Neuronal stem cell (in vitro differentiated cells): ENCODE results near the gene TNFRSF13B.

Experiments used
- DNase-seq: peaks from one replicate; pipeline ENCODE4 v3.0.0-alpha.2; 2013; ENCODE audit warnings: low spot score
- H2AFZ ChIP-seq: one replicate; pipeline ENCODE4 v1.6.1; 2013; ENCODE audit warnings: mild to moderate bottlenecking, low read length, inconsistent platforms
- H2AK5ac ChIP-seq: 2 replicates; pipeline ENCODE4 v1.6.1; 2013; ENCODE audit warnings: low read depth, mild to moderate bottlenecking, inconsistent platforms, low read length, moderate library complexity, mixed read lengths
- H2BK120ac ChIP-seq: 2 replicates; pipeline ENCODE4 v1.6.1; 2013; ENCODE audit warnings: low read depth, mild to moderate bottlenecking, inconsistent platforms, low read length, moderate library complexity, mixed read lengths
- H2BK12ac ChIP-seq: one replicate; pipeline ENCODE4 v1.6.1; 2013; ENCODE audit warnings: low read length, inconsistent platforms
- H2BK15ac ChIP-seq: 2 replicates; pipeline ENCODE4 v1.6.1; 2013; ENCODE audit warnings: mild to moderate bottlenecking, low read length, inconsistent platforms, mixed read lengths
- H2BK5ac ChIP-seq: one replicate; pipeline ENCODE4 v1.6.1; 2013; ENCODE audit warnings: inconsistent platforms, mild to moderate bottlenecking, low read length, moderate library complexity
- H3K14ac ChIP-seq: one replicate; pipeline ENCODE4 v1.6.1; 2013; ENCODE audit warnings: low read length, inconsistent platforms
- H3K18ac ChIP-seq: 2 replicates; pipeline ENCODE4 v1.6.1; 2013; ENCODE audit warnings: low read length, inconsistent platforms
- H3K23ac ChIP-seq: 2 replicates; pipeline ENCODE4 v1.6.1; 2013; ENCODE audit warnings: low read depth, mild to moderate bottlenecking, mixed read lengths, low read length, inconsistent platforms; ENCODE audit not compliant: poor library complexity
- H3K27ac ChIP-seq: replicated peaks from 3 replicates; pipeline ENCODE4 v1.5.1; 2013; ENCODE audit warnings: low read length, inconsistent platforms
- H3K27me3 ChIP-seq, 3 experiments: 2 replicates each; pipeline ENCODE4 v1.6.1; 2013; ENCODE audit warnings: low read length in 3 of 3, mild to moderate bottlenecking in 2 of 3, inconsistent platforms in 1 of 3, low read depth in 1 of 3, mixed read lengths in 1 of 3, moderate library complexity in 1 of 3; ENCODE audit not compliant: control insufficient read depth in 3 of 3, insufficient read depth in 3 of 3
- H3K36me3 ChIP-seq, 2 donors: replicated peaks in 1 of 2; 2 replicates each; pipeline ENCODE4 v1.6.1; 2013; ENCODE audit warnings: low read length in 2 of 2; ENCODE audit not compliant: control insufficient read depth in 2 of 2, insufficient read depth in 2 of 2
- H3K4ac ChIP-seq: 2 replicates; pipeline ENCODE4 v1.6.1; 2013; ENCODE audit warnings: inconsistent platforms, mild to moderate bottlenecking, low read length, moderate library complexity
- H3K4me1 ChIP-seq, 2 donors: 1 replicate in 1 of 2; 2 replicates in 1 of 2; pipeline ENCODE4 v1.6.1; 2013; ENCODE audit warnings: low read length in 2 of 2, low read depth in 1 of 2; ENCODE audit not compliant: control insufficient read depth in 2 of 2, insufficient read depth in 1 of 2
- H3K4me2 ChIP-seq: one replicate; pipeline ENCODE4 v1.6.1; 2013; ENCODE audit warnings: mild to moderate bottlenecking, low read length, inconsistent platforms; ENCODE audit not compliant: insufficient read depth, poor library complexity, severe bottlenecking
- H3K4me3 ChIP-seq, 2 donors: 2 replicates each; pipeline ENCODE4 v1.5.1; 2013; ENCODE audit warnings: low read length in 2 of 2, mild to moderate bottlenecking in 2 of 2, inconsistent platforms in 1 of 2, moderate library complexity in 1 of 2
- H3K79me1 ChIP-seq: one replicate; pipeline ENCODE4 v1.6.1; 2013; ENCODE audit warnings: low read depth, mild to moderate bottlenecking, inconsistent platforms, low read length, moderate library complexity
- H3K9ac ChIP-seq: one replicate; pipeline ENCODE4 v1.6.1; 2013; ENCODE audit warnings: mild to moderate bottlenecking, low read depth, low read length, inconsistent platforms; ENCODE audit not compliant: poor library complexity
- H3K9me3 ChIP-seq, 2 donors: replicated peaks in 1 of 2; 2 replicates each; pipeline versions ENCODE3 to v1.6.1; 2013; ENCODE audit warnings: low read length in 2 of 2, mild to moderate bottlenecking in 2 of 2, inconsistent platforms in 1 of 2, low read depth in 1 of 2, mixed read lengths in 1 of 2, moderate library complexity in 1 of 2; ENCODE audit not compliant: control insufficient read depth in 2 of 2, insufficient read depth in 1 of 2
- H4K8ac ChIP-seq: one replicate; pipeline ENCODE4 v1.6.1; 2013; ENCODE audit warnings: low read depth, mild to moderate bottlenecking, inconsistent platforms, low read length, moderate library complexity
- H4K91ac ChIP-seq: one replicate; pipeline ENCODE4 v1.6.1; 2013; ENCODE audit warnings: low read length, low read depth, mild to moderate bottlenecking, inconsistent platforms; ENCODE audit not compliant: poor library complexity
- WGBS, 2 donors: extraction: QIAGEN DNeasy Blood & Tissue Kit; methylation state at CpG; one replicate each; pipeline ENCODE4 v1.1.7; 2013; ENCODE audit warnings: missing lambda C conversion rate in 2 of 2, mixed read lengths in 1 of 2; ENCODE audit not compliant: insufficient read length in 2 of 2, insufficient replicate concordance in 1 of 2; ENCODE audit errors: extremely low coverage in 2 of 2; 5-methylcytosine and 5-hydroxymethylcytosine counted together

TNFRSF13B gene

GRCh38 chr17:16927641-16928321 lies 44.1 kb downstream of the TNFRSF13B start:
- Histone ChIP-seq H2BK5ac (no peak overlapping the region), H2AFZ (no peak overlapping the region), H2BK12ac (no peak overlapping the region), H3K4ac (no peak overlapping the region), H3K4me2 (no peak overlapping the region), H3K23ac (no peak overlapping the region), H3K27ac (no peak overlapping the region), H3K27me3 (peaks cover 0 to 3% (median 0%) of the 10 kb centered on the region in 3 experiments), H3K9me3 (no peaks in the 10 kb centered on the region), H3K4me3 (no peak overlapping the region), H4K8ac (peak overlapping the region; percentile 8), H3K4me1 (no peaks in the 10 kb centered on the region), H3K14ac (peak overlapping the region; percentile 64), H3K9ac (no peak overlapping the region), H2BK15ac (no peak overlapping the region), H2BK120ac (no peak overlapping the region), H3K36me3 (no peaks in the 10 kb centered on the region), H3K18ac (peak overlapping the region; percentile 21), H2AK5ac (peak overlapping the region; percentile 50), H3K79me1 (no peaks in the 10 kb centered on the region), H4K91ac (peak overlapping the region; percentile 81)
- WGBS, 2 donors, result no CpG with 5 or more reads among the region's 18 CpGs
- no peak for DNase-seq

DNA sequence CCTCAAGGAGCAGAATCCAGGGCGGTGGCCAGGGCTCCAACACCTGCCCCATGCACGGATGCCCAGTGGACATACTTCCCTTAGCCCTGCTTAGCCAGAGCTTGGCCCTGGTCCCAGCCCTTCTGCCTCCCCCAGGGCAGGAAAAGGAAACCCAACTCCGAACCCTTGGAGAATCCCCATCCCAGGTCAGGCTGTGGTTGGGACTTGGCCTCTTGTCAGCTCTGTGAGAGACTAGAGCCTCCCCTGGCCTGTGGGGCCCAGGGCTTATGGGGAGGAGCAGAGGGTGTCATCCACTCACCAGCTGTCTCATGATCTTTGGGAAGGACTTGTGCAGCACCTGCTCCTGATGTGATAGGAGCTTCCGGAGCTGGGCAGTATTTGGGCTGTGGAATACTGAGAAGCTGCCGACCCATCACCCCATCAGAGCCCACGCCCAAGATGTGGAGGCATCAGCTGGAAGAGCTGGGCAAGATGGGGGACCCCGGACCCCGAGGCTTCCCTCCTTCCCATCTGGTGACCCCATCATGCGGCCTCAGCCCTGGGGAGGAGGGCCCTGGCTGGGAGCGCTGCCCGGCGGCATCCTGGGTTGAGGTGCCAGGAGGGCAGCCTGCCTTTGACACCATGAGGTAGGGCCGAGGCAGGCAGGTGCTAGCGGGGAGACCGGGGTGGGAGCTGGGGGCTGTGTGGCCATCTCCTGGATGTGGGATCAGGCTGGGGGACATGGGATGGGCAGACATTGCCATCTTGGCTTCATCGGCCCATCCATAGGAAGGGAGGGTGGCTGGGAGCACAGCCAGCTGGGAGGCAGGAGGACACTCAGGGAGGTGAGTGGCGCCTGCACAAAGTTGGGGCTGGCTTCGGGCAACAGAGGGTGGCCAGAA lies 45.1 kb downstream of the TNFRSF13B start:
- Histone ChIP-seq H3K36me3 (no peaks in the 10 kb centered on the region), H2BK5ac (no peak overlapping the region), H3K4me1 (no peaks in the 10 kb centered on the region), H3K9ac (no peak overlapping the region), H3K27me3 (peaks cover 0 to 3% (median 0%) of the 10 kb centered on the region in 3 experiments), H3K14ac (no peak overlapping the region), H3K4me3 (no peak overlapping the region), H3K9me3 (no peaks in the 10 kb centered on the region), H2AFZ (no peak overlapping the region), H4K8ac (no peak overlapping the region), H3K23ac (no peak overlapping the region), H2BK15ac (no peak overlapping the region), H3K27ac (no peak overlapping the region), H4K91ac (no peak overlapping the region), H3K79me1 (no peaks in the 10 kb centered on the region), H3K18ac (no peak overlapping the region), H3K4me2 (no peak overlapping the region), H2AK5ac (peak overlapping the region; percentile 50), H2BK12ac (no peak overlapping the region), H3K4ac (no peak overlapping the region), H2BK120ac (no peak overlapping the region)
- no peak for DNase-seq
- WGBS, 2 donors, result no CpG with 5 or more reads among the region's 18 CpGs

GRCh38 chr17:16926061-16926511 lies 45.8 kb downstream of the TNFRSF13B start:
- H3K4me1 ChIP-seq, result no peaks in the 10 kb centered on the region
- no CpG with 5 or more reads among the region's 7 CpGs for WGBS, 2 donors
- no peaks in the 10 kb centered on the region for H3K9me3 ChIP-seq
- no peak overlapping the region for H2BK12ac ChIP-seq
- no peak overlapping the region for H3K27ac ChIP-seq
- no peak overlapping the region for H2BK120ac ChIP-seq
- no peak overlapping the region for H4K91ac ChIP-seq
- H3K4me2 ChIP-seq, result no peak overlapping the region
- H3K9ac ChIP-seq, result no peak overlapping the region
- no peaks in the 10 kb centered on the region for H3K36me3 ChIP-seq
- no peak overlapping the region for H2BK5ac ChIP-seq
- H3K14ac ChIP-seq, result no peak overlapping the region
- no peak overlapping the region for H3K4ac ChIP-seq
- no peak for DNase-seq
- no peak overlapping the region for H3K4me3 ChIP-seq
- H2AFZ ChIP-seq, result no peak overlapping the region
- no peak overlapping the region for H2AK5ac ChIP-seq
- H3K79me1 ChIP-seq, result no peaks in the 10 kb centered on the region
- H2BK15ac ChIP-seq, result no peak overlapping the region
- H3K18ac ChIP-seq, result peak overlapping the region; percentile 82
- no peak overlapping the region for H4K8ac ChIP-seq
- H3K27me3 ChIP-seq, result peaks cover 0 to 3% (median 0%) of the 10 kb centered on the region in 3 experiments
- H3K23ac ChIP-seq, result no peak overlapping the region

DNA sequence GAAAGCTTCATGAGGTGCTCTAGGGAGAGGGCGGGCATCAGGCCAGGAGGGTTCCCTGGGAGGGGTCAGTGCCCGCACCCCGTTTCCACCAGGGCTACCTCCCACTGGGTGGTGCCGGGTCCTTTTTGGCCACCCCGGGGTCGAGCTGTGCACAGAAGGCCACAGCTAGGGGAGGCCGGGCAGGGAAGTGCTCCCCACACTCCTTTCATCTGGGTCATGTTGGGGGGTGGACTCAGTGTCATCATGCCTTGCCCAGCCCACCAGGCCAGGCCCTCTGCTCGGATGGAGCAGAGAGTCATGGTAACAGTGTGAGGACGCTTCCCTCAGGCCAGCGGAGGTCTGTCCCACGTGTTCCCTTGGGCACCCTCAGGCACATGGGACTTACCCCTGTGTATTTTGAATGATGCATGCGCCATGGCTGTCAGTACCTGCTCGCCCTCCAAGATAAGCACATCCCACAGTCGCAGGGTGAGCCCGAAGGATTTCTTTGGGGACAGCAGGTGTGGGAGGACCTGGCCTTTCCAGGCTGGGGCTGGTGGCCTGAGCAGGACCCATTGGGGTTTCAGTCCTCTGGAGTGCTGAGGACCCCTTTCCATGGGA lies 46.4 kb downstream of the TNFRSF13B start:
- H4K91ac ChIP-seq, result no peak overlapping the region

More for the DNA sequence above, 46.4 kb downstream of the TNFRSF13B start:
- Histone ChIP-seq H3K4me1 (no peaks in the 10 kb centered on the region), H3K4me3 (no peak overlapping the region), H2BK12ac (no peak overlapping the region), H3K27ac (no peak overlapping the region), H2AK5ac (no peak overlapping the region), H2BK120ac (no peak overlapping the region), H2AFZ (no peak overlapping the region), H3K4ac (no peak overlapping the region), H4K8ac (no peak overlapping the region), H3K36me3 (no peaks in the 10 kb centered on the region), H3K14ac (no peak overlapping the region), H2BK5ac (no peak overlapping the region), H3K9me3 (no peaks in the 10 kb centered on the region), H3K79me1 (no peaks in the 10 kb centered on the region), H3K4me2 (no peak overlapping the region), H3K18ac (no peak overlapping the region), H2BK15ac (no peak overlapping the region), H3K23ac (peak overlapping the region; percentile 22), H3K9ac (no peak overlapping the region), H3K27me3 (peaks cover 0 to 3% (median 0%) of the 10 kb centered on the region in 3 experiments)
- WGBS, 2 donors, result no CpG with 5 or more reads among the region's 15 CpGs
- DNase-seq, result no peak
